Caco-2 (cell line): ENCODE measurements around the gene KLF3. TPM values are rescaled to one million over a fixed set of nuclear protein-coding genes. Genes with fewer than 3 reads are reported as not detected.

ENCODE experiments used
- BruUV-seq: library from RNA; stranded (reverse); fragments of 400-500 nt; replicated peaks from 2 replicates; lab custom pipeline; 2021; lab: Mats Ljungman, UMichigan
- CTCF ChIA-PET: fragments of 300-600 bp; sonication (Branson Sonifier 250); formaldehyde crosslinking; loops from one replicate; lab custom pipeline; 2022; ENCODE audit warnings: antibody characterized with exemption; lab: Charles Lee
- POLR2A ChIA-PET: fragments of 300-600 bp; sonication (Branson Sonifier 250); formaldehyde crosslinking; loops from one replicate; lab custom pipeline; 2022; ENCODE audit warnings: antibody characterized with exemption; lab: Charles Lee
- DNase-seq, 2 experiments: peaks; one replicate each; pipeline versions ENCODE4 v3.0.0 to v3.0.0-alpha.2; 2020 to 2022
- H3K27me3 ChIP-seq: replicated peaks from 2 replicates; pipeline ENCODE4 v1.6.0; 2011; ENCODE audit warnings: low read length; ENCODE audit not compliant: control insufficient read depth, insufficient read depth
- H3K36me3 ChIP-seq: 2 replicates; pipeline ENCODE4 v1.5.1; 2011; ENCODE audit warnings: low read length; ENCODE audit not compliant: control insufficient read depth, insufficient read depth
- H3K4me1 ChIP-seq: fragments of 250-450 bp; sonication (Bioruptor Pico); 2 replicates; pipeline ENCODE4 v1.5.1; 2020; ENCODE audit warnings: mild to moderate bottlenecking
- H3K4me3 ChIP-seq: 2 replicates; pipeline ENCODE4 v1.5.1; 2011; ENCODE audit warnings: low read depth, mild to moderate bottlenecking, control low read depth, low read length
- H3K9me3 ChIP-seq: fragments of 250-450 bp; sonication (Bioruptor Pico); 2 replicates; pipeline ENCODE4 v1.5.1; 2020; ENCODE audit warnings: mild to moderate bottlenecking, moderate library complexity
- H3K27ac Mint-ChIP-seq: one replicate; pipeline ENCODE4 v1.8.0; 2022; ENCODE audit warnings: mixed read lengths; ENCODE audit not compliant: unreplicated experiment
- H3K27me3 Mint-ChIP-seq: one replicate; pipeline ENCODE4 v1.8.0; 2022; ENCODE audit warnings: mixed read lengths; ENCODE audit not compliant: insufficient read depth, unreplicated experiment
- H3K36me3 Mint-ChIP-seq: one replicate; pipeline ENCODE4 v1.8.0; 2022; ENCODE audit warnings: mild to moderate bottlenecking, mixed read lengths; ENCODE audit not compliant: insufficient read depth, unreplicated experiment
- H3K4me1 Mint-ChIP-seq: one replicate; pipeline ENCODE4 v1.8.0; 2022; ENCODE audit warnings: low read depth, mixed read lengths; ENCODE audit not compliant: unreplicated experiment
- H3K4me3 Mint-ChIP-seq: one replicate; pipeline ENCODE4 v1.8.0; 2022; ENCODE audit warnings: mild to moderate bottlenecking, moderate library complexity, mixed read lengths; ENCODE audit not compliant: unreplicated experiment
- H3K9me3 Mint-ChIP-seq: one replicate; pipeline ENCODE4 v1.8.0; 2022; ENCODE audit warnings: mixed read lengths; ENCODE audit not compliant: unreplicated experiment
- intact Hi-C: fragments of 100-400 bp; cut with micrococcal nuclease; formaldehyde crosslinking; loops from one replicate; pipeline ENCODE4 v1.10.0; 2022; ENCODE audit not compliant: unreplicated experiment
- total RNA-seq: library from RNA; stranded (reverse); gene quantifications from 2 replicates; pipeline ENCODE4 v1.2.3, GENCODE V29; 2022
- TF ChIP-seq, protein P1 (sequence below), 2 experiments: fragments of 200-600 bp in 1 of 2; IDR thresholded peaks; 1 replicate in 1 of 2; 2 replicates in 1 of 2; pipeline versions ENCODE4 v1.5.1 to v1.8.0; 2011 to 2022; ENCODE audit warnings: antibody characterized with exemption in 1 of 2, control low read depth in 1 of 2, inconsistent platforms in 1 of 2, low read depth in 1 of 2, low read length in 1 of 2, mild to moderate bottlenecking in 1 of 2, moderate library complexity in 1 of 2; ENCODE audit not compliant: insufficient read depth in 1 of 2, severe bottlenecking in 1 of 2, unreplicated experiment in 1 of 2

The KLF3 gene
- total RNA-seq, 1 experiment from 2014 or later, result 34.8 TPM

DNA sequence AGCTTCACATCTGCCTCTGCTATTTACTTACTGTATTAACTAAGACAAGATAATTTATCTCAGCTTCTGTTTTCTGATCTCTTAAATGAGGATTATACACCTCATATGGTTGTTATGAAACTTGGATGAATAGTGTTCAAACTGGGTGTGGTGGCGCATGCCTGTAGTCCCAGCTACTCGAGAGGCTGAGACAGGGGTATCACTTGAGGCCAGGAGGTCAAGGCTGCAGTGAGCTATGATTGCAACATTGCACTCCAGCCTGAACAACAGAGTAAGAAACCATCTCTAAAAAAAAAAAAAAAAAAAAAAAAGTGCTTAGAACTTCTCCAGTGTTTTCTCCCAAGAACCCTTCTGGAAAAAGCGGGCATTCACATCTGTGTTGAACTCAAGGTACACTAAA is 19.8 kb upstream of the KLF3 start:
- no peaks in the 10 kb centered on the region for H3K27me3 ChIP-seq
- no peaks in the 10 kb centered on the region for H3K27me3 Mint-ChIP-seq
- no peak overlapping the region for H3K27ac Mint-ChIP-seq
- intact Hi-C loops, result no loop called here
- H3K4me3 Mint-ChIP-seq, result no peak overlapping the region
- no peak overlapping the region for H3K4me3 ChIP-seq
- CTCF ChIA-PET, result no interaction called here
- H3K4me1 Mint-ChIP-seq, result no peaks in the 10 kb centered on the region
- DNase-seq, result no peak
- no peaks in the 10 kb centered on the region for H3K9me3 ChIP-seq
- BruUV-seq, result no TSS peak
- POLR2A ChIA-PET, result no interaction called here
- TF ChIP-seq, protein P1, sequence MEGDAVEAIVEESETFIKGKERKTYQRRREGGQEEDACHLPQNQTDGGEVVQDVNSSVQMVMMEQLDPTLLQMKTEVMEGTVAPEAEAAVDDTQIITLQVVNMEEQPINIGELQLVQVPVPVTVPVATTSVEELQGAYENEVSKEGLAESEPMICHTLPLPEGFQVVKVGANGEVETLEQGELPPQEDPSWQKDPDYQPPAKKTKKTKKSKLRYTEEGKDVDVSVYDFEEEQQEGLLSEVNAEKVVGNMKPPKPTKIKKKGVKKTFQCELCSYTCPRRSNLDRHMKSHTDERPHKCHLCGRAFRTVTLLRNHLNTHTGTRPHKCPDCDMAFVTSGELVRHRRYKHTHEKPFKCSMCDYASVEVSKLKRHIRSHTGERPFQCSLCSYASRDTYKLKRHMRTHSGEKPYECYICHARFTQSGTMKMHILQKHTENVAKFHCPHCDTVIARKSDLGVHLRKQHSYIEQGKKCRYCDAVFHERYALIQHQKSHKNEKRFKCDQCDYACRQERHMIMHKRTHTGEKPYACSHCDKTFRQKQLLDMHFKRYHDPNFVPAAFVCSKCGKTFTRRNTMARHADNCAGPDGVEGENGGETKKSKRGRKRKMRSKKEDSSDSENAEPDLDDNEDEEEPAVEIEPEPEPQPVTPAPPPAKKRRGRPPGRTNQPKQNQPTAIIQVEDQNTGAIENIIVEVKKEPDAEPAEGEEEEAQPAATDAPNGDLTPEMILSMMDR (IDR thresholded peaks at IDR 0.05; ENCODE audit: insufficient read depth in 1 of 2, low read depth in 1 of 2, low read length in 1 of 2, severe bottlenecking in 1 of 2, unreplicated experiment in 1 of 2), result no peak
- no peaks in the 10 kb centered on the region for H3K36me3 ChIP-seq
- H3K9me3 Mint-ChIP-seq, result no peaks in the 10 kb centered on the region
- no peaks in the 10 kb centered on the region for H3K36me3 Mint-ChIP-seq
- H3K4me1 ChIP-seq, result no peaks in the 10 kb centered on the region

DNA sequence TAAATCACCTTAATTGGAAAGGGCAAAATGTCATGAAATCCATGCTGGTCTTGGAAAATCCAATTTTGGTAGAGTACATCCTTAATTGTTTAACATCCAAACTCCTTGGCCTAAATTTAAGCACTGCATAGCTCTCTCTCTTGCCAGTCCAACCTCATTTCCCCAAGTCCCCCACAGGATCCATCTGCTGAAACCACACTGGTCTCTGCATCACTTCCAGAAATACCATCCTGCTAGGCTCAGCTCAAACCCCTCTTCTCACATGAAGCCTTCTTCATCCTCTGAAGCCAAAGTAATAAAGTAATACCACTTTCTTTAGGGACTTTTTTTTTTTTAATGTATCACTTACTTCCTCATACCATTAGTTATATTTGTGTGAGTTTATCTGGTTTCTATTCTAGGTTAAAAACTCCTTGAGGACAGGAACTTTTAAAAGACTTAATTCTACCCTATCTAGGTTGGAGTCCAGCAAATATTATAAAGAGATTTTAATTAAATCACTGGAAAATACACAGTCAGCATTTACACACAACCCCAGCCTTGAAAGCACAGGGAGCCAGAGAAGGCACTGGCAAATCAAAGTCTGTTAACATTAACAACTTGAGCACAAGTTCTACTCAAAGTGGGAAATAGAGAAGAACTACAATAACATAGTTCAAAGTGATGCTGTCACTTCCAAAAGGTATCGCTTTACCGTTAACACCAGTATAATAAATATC is 16.7 kb upstream of the KLF3 start:
- ChIA-PET POLR2A (interaction anchor here (0.6 kb wide), 1 partner anchor 130 kb away, joined by 3 read pairs; no protein-coding TSS in a partner anchor), CTCF (no interaction called here)
- no peaks in the 10 kb centered on the region for H3K36me3 ChIP-seq

DNA sequence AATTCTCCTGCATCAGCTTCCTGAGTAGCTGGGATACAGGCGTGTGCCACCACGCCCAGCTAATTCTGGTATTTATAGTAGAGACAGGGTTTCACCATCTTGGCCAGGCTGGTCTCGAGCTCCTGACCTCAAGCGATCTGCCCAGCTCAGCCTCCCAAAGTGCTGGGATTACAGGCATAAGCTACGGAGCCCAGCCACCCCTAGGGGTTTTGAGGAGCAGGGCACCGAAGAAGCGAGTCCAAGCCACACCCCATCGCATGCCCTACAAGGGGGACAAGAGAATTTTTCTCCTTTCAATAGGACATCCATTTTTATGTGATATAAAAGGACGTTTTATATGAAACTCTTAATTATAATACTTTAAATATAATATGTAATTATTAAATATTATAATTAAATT is 13.9 kb upstream of the KLF3 start:
- H3K4me3 ChIP-seq, result no peak overlapping the region
- Mint-ChIP-seq H3K4me3 (no peak overlapping the region), H3K27me3 (peaks cover 3% of the 10 kb centered on the region), H3K36me3 (no peaks in the 10 kb centered on the region), H3K27ac (no peak overlapping the region), H3K9me3 (no peaks in the 10 kb centered on the region), H3K4me1 (no peaks in the 10 kb centered on the region)
- ChIA-PET POLR2A (no interaction called here), CTCF (no interaction called here)
- intact Hi-C loops, result no loop called here
- no peaks in the 10 kb centered on the region for H3K9me3 ChIP-seq
- TF ChIP-seq, protein P1 (IDR thresholded peaks at IDR 0.05; ENCODE audit: insufficient read depth in 1 of 2, low read depth in 1 of 2, low read length in 1 of 2, severe bottlenecking in 1 of 2, unreplicated experiment in 1 of 2), result no peak
- H3K27me3 ChIP-seq, result no peaks in the 10 kb centered on the region
- no peaks in the 10 kb centered on the region for H3K36me3 ChIP-seq
- DNase-seq, result no peak
- H3K4me1 ChIP-seq, result no peaks in the 10 kb centered on the region
- no TSS peak for BruUV-seq

More for the DNA sequence above, 16.7 kb upstream of the KLF3 start:
- Histone ChIP-seq H3K27me3 (no peaks in the 10 kb centered on the region), H3K4me1 (no peaks in the 10 kb centered on the region), H3K9me3 (no peaks in the 10 kb centered on the region), H3K4me3 (no peak overlapping the region)
- no TSS peak for BruUV-seq
- no peak for DNase-seq
- no peaks in the 10 kb centered on the region for H3K9me3 Mint-ChIP-seq
- H3K27ac Mint-ChIP-seq, result no peak overlapping the region
- no peaks in the 10 kb centered on the region for H3K4me1 Mint-ChIP-seq
- H3K4me3 Mint-ChIP-seq, result no peak overlapping the region
- no peaks in the 10 kb centered on the region for H3K36me3 Mint-ChIP-seq
- TF ChIP-seq, protein P1 (IDR thresholded peaks at IDR 0.05; ENCODE audit: insufficient read depth in 1 of 2, low read depth in 1 of 2, low read length in 1 of 2, severe bottlenecking in 1 of 2, unreplicated experiment in 1 of 2), result no peak
- intact Hi-C loops, result no loop called here
- H3K27me3 Mint-ChIP-seq, result peaks cover 3% of the 10 kb centered on the region
